NCI-H2081 treated with DMSO at 0.1 percent for 48 hours (cell line): ENCODE results near the gene TRABD2B.

Source experiments
- DNase-seq: peaks from one replicate; lab custom pipeline; 2025; lab: John Stamatoyannopoulos, UW

TRABD2B gene

DNA sequence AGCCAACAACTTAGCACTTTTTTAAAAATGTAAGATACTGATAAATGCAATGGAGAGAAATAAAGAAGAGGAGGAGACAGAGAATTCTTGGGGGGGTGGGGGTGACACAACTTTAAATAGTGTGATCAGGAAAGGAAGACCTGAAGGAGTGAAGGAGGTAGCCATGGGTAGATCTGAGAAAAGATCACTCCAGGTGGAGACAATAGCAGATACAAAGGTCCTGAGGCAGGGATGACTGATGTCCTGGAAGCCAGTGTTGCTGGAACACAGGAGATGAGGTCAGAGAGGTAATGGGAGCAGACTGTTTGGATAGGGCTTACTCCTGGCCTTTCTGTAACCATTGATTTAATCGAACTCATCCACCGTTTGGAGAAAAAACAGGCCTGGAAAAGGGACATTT is 24.6 kb upstream of the TRABD2B start:
- DNase-seq, result no peak

DNA sequence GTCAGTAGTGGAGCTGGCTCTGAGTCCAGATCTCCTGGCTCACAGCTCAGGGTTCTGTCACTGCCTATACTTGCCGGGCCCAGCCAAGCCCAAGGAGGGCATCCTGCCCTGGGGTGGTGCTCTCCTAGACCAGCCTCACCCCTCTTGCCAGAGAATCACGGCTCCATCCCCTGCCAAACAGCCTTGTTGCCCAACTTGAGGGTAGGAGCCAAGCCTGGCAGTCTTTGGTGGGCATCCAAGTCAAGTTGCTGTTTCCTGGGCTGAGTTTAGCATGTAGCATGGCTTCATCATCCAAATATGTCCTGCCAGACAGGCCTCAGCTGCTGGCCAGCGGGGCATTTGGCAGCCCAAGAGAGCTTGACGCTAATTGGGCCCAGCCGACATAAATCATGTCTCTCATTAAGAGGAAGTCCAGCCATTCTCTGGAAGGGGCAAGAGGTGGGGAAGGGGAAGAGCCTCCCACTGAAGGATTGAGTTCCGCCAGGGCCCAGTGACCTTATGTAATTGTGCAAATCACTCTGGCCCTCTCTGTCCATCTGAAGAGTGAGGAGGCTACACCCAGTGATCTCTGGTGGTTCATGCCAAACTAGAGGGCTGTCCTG is 22.6 kb upstream of the TRABD2B start:
- DNase-seq, result no peak

- DNase-seq, result no peak
Observed at GRCh38 chr1:48018799-48019198, 21.6 kb upstream of the TRABD2B start.

DNA sequence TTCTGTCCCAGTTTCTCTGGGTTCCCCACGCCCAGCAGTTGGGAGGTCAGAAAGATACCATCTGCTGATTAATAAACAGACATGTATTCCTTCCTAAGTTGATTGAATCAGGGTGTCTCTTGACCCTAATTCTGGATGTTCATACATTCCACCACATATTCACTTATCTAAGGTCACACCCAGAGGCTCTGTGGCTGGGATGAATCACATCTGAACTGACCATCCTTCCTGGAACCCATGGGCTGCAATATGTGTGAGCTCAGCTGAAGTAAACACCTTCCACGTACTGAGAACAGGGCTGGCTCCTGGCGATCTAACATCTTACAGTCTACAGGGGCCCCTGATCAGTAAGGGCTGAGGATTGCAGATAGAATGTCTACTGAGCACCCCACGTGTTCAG is 20.5 kb upstream of the TRABD2B start:
- DNase-seq, result no peak

DNA sequence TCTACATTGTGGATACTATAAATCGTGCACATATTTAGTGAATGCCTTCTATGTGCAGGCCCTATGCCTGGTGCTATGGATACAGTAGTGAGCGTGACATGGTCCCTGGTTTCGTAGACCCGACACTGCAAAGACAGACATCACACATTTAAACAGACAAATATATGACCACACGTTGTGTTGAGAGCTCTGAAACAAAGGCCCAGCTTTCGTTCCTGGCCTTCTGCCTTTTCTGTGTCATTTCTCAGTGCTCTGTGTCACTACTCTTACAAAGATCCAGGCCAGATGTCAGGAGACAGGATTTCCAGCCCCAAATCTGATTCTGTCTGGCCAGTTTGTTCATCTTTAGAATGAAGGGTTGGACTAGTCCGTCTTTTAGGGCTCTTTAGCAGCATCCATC is 19.3 kb upstream of the TRABD2B start:
- no peak for DNase-seq

GRCh38 chr1:48013270-48013669 is 16.1 kb upstream of the TRABD2B start:
- no peak for DNase-seq

DNA sequence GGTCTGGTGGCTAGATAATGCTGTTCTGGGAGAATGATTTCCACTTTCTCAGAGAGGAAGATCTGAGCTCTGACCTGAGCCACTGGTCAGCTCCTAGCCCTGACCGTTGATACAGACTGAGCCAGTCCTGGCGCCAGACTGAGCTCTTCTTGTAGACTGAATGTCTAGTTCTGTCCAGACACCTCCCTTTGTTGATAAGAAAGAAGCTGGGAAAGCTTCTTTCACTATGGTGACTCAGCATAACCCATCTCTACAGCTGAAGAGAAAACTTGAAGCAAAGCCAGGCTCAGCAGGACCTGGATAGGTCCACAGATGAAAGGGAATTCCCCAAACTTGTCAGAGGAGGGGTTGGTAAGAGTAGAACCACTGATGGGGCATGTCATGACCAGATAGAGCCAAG is 9.9 kb upstream of the TRABD2B start:
- no peak for DNase-seq

- DNase-seq, result no peak
Observed at GRCh38 chr1:48006264-48006663, 9.1 kb upstream of the TRABD2B start.

DNA sequence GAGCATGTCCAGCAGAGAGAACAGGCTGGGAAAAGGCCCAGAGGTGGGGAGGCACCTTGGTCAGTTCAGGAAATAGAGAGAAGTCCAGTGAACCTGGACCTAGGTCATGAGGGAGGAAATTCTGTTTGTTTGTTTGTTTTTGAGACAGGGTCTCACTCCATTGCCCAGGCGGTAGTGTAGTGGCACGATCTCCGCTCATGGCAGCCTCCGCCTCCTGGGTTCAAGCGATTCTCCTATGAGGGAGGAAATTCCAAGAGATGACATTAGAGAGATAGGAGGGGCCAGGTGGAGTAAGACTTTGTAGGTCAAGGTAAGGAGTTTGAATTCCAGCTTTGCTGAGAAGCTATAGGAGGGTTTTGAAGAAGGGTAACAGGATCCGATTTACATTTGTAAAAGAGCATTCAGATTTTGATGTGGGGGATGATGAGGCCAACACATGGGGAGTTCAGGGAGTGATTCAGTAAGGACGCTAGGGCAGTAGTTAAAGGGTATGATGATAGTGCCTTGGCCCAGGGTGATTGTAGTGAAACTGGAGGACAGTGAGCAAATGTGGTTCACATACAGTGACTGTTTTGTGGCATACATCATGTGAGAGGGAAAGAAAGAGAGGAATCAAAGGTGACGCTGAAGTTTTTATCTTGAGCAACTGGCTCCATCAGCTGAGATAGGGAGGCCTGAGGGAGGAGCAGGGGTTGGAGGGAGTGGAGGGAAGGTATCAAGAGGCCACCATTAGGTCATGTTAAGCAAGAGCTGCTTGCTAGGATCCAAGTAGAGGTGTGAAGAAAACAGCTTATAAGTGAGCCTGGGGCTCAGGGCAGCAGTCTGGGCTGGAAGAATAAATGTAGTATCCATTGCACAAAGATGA is 8.3 kb upstream of the TRABD2B start:
- DNase-seq, result no peak

DNA sequence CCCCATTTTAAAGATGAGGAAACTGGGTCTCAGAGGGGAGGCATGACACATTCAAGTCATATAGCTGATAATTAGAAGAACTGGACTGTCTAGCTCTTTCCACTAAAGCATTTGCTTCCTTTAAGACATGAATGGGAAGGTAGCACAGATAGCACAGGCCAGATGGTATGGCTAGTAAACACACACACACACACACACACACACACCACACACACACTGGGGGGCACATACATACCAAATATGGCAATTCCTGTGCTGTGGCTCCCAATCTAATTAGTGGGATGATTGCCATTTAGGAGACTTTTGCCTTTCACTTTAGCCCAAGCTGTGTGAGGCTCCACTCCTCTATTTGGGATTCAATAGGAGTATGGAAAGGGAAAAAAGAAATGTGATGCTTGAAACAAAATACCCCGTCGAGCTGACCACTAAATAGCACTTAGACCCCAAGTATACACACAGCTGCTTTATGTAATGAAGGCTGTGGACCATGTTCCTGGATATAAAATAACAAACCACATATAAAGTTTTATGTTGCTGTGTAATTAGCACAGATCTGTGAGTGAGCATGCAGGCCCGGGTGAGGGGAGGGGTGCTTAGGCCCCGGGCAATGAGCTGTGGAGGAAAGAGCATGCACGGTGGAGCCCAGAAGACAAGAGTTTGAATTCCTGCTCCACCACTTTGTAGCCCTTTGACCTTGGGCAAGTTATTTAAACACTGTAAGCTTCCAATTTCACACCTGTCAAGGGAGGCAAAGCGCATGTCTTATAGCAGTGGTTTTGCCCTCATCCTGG is 6.8 kb upstream of the TRABD2B start:
- no peak for DNase-seq

GRCh38 chr1:48002142-48002541 is 5.0 kb upstream of the TRABD2B start:
- no peak for DNase-seq

DNA sequence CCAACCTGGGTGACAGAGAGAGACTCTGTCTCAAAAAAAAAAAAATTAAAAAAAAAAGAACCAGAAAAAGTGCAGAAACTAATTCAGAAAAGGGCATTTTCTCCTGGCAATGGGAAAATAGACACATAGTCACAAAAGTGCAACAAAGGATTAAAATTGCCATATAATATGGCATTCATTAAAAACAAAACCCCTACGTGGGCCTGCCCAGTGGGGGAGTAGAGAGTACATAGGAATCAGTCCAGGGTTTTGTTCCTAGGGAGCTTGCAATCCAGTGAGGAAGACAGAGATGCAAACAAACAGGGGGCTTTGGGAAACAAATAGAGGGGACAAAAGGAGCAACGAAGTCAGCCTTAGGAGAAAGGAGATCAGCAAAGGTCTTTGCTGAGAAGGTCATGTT is 4.5 kb upstream of the TRABD2B start:
- no peak for DNase-seq

DNA sequence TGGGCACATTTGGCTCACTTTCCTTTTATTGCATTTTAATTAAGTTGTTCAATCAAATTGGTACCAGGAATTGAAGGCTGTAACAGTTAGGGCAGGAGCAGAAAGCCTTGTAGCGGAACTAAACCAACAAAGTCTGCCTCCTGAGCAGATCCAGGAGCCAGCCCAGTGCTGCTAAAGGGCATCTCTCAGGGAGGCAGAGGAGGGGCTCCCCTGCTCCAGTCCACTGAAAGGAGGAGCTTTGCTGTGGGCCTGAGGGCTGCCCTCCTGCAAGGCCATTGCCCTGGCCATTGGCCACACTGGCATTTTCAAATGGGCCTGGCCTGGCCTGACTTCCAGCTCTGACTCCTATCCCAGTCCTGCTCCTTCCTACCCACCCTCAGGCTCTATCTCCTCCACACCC is 3.7 kb upstream of the TRABD2B start:
- DNase-seq, result no peak

GRCh38 chr1:47999097-47999496 is 1.9 kb upstream of the TRABD2B start:
- DNase-seq, result no peak

DNA sequence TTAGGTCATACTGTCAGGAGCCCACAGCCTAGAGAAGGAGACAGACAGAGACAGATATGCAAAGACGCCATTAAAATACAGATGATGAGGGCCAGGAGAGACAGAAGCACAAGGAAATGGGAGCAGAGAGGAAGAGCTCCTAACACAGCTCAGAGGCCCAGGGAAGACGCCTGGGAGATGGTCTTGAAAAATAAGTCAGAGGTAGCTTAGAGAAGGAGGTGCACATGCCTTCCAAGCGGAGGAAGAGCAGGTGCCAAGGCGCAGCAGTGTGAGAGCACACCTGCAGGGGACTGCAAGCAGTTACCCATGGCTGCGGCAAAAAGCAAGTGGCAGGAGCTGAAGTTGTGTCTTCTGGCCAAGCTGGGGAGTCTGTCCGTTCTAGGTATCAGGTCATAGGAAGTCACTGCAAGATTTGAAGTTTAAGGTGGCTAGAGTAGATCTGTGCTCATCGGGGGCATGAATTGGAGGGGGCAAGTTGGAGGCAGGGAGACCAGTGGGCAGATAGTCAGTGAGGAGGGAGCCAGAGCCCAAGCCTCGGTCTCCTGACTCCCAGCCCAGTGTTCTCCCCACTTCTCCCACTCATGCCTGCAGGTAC is 1.3 kb upstream of the TRABD2B start:
- no peak for DNase-seq

GRCh38 chr1:47996406-47997226 is 569 bp downstream of the TRABD2B start:
- DNase-seq, result no peak

DNA sequence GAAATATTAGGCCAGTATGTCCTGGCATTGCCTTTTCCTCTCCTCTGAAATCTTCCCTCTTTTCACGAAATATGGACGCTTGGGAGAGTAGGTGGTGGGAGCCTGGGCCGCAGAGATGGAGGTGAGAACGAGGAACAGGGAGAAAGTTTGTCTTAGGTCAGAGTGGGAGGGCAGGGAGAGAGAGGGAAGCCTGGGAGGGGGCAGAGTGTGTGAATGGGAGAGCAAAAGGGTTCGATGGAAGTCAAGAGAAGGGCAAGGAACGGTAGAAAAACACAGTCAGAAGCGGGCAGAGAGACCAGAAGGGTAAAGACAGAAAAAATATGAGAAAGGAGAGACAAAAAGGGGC is 1.2 kb downstream of the TRABD2B start:
- no peak for DNase-seq

GRCh38 chr1:47995306-47996050 is 1.7 kb downstream of the TRABD2B start:
- DNase-seq, result no peak

DNA sequence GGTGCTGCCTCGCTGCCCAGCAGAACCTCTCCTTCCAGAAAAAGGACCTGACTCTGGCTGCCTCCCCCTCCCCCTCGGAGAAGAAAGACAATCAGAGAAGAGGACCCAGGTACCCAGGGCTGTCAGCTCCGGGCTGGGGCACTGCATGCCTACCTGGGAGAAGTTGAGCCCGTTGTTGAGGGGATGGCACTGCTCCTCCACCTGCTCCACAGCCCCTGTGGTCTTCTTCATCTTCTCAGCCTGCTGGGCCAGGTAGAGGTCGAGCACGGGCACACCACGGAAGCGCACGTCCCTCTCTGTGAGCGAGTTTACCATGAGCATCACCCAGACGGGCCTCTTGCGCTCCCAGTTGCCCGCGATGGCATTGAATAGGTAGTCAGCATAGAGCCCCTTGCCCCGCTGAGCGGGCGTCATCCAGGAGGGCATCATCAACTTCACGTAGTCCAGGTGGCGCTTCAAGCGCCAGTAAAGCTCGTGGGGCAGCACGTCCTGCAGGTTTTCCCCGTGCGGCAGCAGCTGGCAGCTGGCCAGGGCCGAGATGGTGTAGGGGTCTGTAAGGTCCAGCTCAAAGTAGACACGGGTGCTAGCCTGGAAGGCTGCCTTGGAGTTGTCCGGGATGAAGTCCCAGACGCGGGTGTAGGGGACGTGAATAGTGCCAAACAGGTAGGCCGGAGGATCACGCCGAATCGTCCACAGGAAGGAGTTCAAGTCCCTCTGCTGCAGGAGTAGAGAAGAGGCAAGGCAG is 3.1 kb downstream of the TRABD2B start:
- DNase-seq, result no peak

DNA sequence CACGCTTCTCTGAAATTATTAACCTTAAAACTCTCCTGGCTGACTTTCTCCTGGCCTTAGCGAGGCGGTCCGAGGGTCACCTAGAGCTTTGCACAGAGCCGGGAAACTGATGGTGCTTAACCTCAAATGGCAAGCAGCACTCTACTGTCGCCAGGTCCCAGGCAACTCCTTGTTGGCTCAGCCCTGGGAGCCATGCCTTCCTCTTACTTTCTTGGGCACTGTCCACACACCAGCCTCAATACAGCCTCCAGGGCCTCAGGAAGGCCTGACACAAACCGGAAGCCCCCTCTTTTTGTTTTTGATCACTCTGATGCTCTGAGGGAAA is 3.8 kb downstream of the TRABD2B start:
- no peak for DNase-seq
